SH-SY5Y (cell line): ENCODE results near the gene PBX1.

Experiments
- GATA2 ChIP-seq: IDR thresholded peaks from 2 replicates; pipeline ENCODE4 v1.6.1; 2011; ENCODE audit warnings: mild to moderate bottlenecking, low read depth, low read length
- GATA3 ChIP-seq: IDR thresholded peaks from 2 replicates; pipeline ENCODE4 v1.6.1; 2011; ENCODE audit warnings: low read depth, mild to moderate bottlenecking, low read length, moderate library complexity

DNA sequence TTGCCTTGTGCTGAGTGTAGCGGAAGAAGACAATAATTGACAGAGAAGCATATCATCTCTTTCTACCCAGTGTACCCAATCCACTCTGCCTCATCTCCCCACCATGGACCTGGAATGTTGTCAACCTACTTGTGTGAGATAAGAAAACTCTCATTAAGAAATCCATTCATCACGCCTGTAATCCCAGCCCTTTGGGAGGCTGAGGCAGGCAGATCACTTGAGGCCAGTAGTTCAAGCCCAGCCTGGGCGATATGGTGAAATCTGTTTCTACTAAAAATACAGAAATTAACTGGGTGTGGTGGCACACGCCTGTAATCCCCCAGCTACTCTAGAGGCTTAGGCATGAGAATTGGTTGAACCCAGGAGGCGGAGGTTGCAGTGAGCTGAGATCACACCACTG, 209.6 kb downstream of the PBX1 start:
- TF ChIP-seq GATA3 (no peak), GATA2 (no peak)
